HepG2 (cell line): ENCODE measurements around the gene SYNE1. TPM values are rescaled to one million over a fixed set of nuclear protein-coding genes. Genes with fewer than 3 reads are reported as not detected.
A peak's percentile ranks its signal among the peaks of the same experiment; 100 is the strongest.

Experiments used
- ATF7-NPFF ChIP-seq: sonication (generic); formaldehyde crosslinking; IDR thresholded peaks from 2 replicates; pipeline ENCODE4 v1.8.1; 2023; ENCODE audit warnings: mild to moderate bottlenecking, low read depth, missing genetic modification reagents, moderate library complexity
- FOXJ3 ChIP-seq: sonication (generic); formaldehyde crosslinking; IDR thresholded peaks from 2 replicates; pipeline ENCODE4 v1.4.0; 2020; ENCODE audit warnings: missing genetic modification reagents, mild to moderate bottlenecking, borderline replicate concordance
- HIC2 ChIP-seq: sonication (generic); formaldehyde crosslinking; IDR thresholded peaks from 2 replicates; pipeline ENCODE4 v1.9.0; 2022; ENCODE audit warnings: low read depth, missing genetic modification reagents
- HNF4A ChIP-seq: sonication (generic); formaldehyde crosslinking; IDR thresholded peaks from 2 replicates; pipeline ENCODE4 v1.4.0; 2020; ENCODE audit warnings: missing genetic modification reagents
- MED13 ChIP-seq: sonication (generic); formaldehyde crosslinking; IDR thresholded peaks from 2 replicates; pipeline ENCODE4 v1.5.0; 2020; ENCODE audit warnings: missing genetic modification reagents
- MLXIP ChIP-seq: sonication (generic); formaldehyde crosslinking; IDR thresholded peaks from 2 replicates; pipeline ENCODE4 v1.9.0; 2021; ENCODE audit warnings: missing genetic modification reagents, borderline replicate concordance
- RARA ChIP-seq: IDR thresholded peaks from 2 replicates; pipeline ENCODE4 v1.6.1; 2016; ENCODE audit warnings: missing genetic modification reagents, missing compliant biosample characterization
- REL ChIP-seq: sonication (generic); formaldehyde crosslinking; conservative IDR thresholded peaks from 2 replicates; pipeline ENCODE4 v1.8.0; 2022; ENCODE audit warnings: mild to moderate bottlenecking, missing genetic modification reagents, moderate library complexity
- RFX1 ChIP-seq: fragments of 450-650 bp; IDR thresholded peaks from 2 replicates; pipeline ENCODE4 v1.6.1; 2017
- RXRA ChIP-seq: sonication (generic); formaldehyde crosslinking; IDR thresholded peaks from 2 replicates; pipeline ENCODE4 v1.5.1; 2020; ENCODE audit warnings: missing genetic modification reagents
- SOX13 ChIP-seq, 3 experiments: fragments of 450-650 bp in 1 of 3; sonication (generic) in 1 of 3; formaldehyde crosslinking in 1 of 3; IDR thresholded peaks in 2 of 3; conservative IDR thresholded peaks in 1 of 3; 2 replicates each; pipeline versions ENCODE4 v1.5.0 to v1.6.1; 2016 to 2020; ENCODE audit warnings: antibody characterized with exemption in 1 of 3, mild to moderate bottlenecking in 1 of 3, missing compliant biosample characterization in 1 of 3, missing genetic modification reagents in 1 of 3, moderate library complexity in 1 of 3
- SP4 ChIP-seq: sonication (generic); formaldehyde crosslinking; IDR thresholded peaks from 2 replicates; pipeline ENCODE4 v1.8.1; 2023; ENCODE audit warnings: mild to moderate bottlenecking, missing genetic modification reagents
- ZBTB43 ChIP-seq: sonication (generic); formaldehyde crosslinking; conservative IDR thresholded peaks from 2 replicates; pipeline ENCODE4 v1.4.0; 2020; ENCODE audit warnings: missing genetic modification reagents
- ZFP82 ChIP-seq: sonication (generic); formaldehyde crosslinking; IDR thresholded peaks from 2 replicates; pipeline ENCODE4 v1.5.1; 2020; ENCODE audit warnings: mild to moderate bottlenecking, missing genetic modification reagents, borderline replicate concordance
- ZMYM3 ChIP-seq: sonication (generic); formaldehyde crosslinking; IDR thresholded peaks from 2 replicates; pipeline ENCODE4 v1.5.1; 2020; ENCODE audit warnings: mild to moderate bottlenecking, missing genetic modification reagents
- ZNF3 ChIP-seq: IDR thresholded peaks from 2 replicates; pipeline ENCODE4 v1.7.0; 2017; ENCODE audit warnings: inconsistent platforms
- ZNF788 ChIP-seq: sonication (generic); formaldehyde crosslinking; IDR thresholded peaks from 2 replicates; pipeline ENCODE4 v1.5.0; 2020; ENCODE audit warnings: mild to moderate bottlenecking, missing genetic modification reagents, borderline replicate concordance
- polyA plus RNA-seq, 8 experiments: library from polyadenylated mRNA; depleted of rRNA in 3 of 8; stranded (reverse) in 7 of 8; unstranded in 1 of 8; fragments of >200 nt; fragmentation: Illumina TruSeq in 4 of 8; extraction: Trizol in 4 of 8; gene quantifications; 2 replicates each; pipeline versions ENCODE4 v1.2.1 to v1.2.3, GENCODE V29; 2011 to 2016; ENCODE audit warnings: low read depth in 4 of 8, missing spikeins in 1 of 8, mixed read lengths in 1 of 8; ENCODE audit not compliant: insufficient read depth in 1 of 8
- total RNA-seq, 5 experiments: library from RNA; depleted of rRNA; stranded (reverse); fragments of >200 nt; fragmentation: Illumina TruSeq; extraction: Trizol; gene quantifications; 2 replicates each; pipeline ENCODE4 v1.2.3, GENCODE V29; 2016; ENCODE audit warnings: low read depth in 1 of 5
- TF ChIP-seq, protein P1 (sequence below): IDR thresholded peaks from 2 replicates; pipeline ENCODE4 v1.6.1; 2016; ENCODE audit warnings: low read depth
- TF ChIP-seq, protein P2 (sequence below): sonication (generic); formaldehyde crosslinking; IDR thresholded peaks from 2 replicates; pipeline ENCODE4 v1.8.1; 2023; ENCODE audit warnings: mild to moderate bottlenecking, moderate library complexity, missing genetic modification reagents

The SYNE1 gene
- total and polyA plus RNA-seq, 2 of the 13 experiments (the other 11 are each of a cell fraction or from before 2014, with no cell fraction given), result 5.5 to 15.9 TPM

- TF ChIP-seq, protein P1, sequence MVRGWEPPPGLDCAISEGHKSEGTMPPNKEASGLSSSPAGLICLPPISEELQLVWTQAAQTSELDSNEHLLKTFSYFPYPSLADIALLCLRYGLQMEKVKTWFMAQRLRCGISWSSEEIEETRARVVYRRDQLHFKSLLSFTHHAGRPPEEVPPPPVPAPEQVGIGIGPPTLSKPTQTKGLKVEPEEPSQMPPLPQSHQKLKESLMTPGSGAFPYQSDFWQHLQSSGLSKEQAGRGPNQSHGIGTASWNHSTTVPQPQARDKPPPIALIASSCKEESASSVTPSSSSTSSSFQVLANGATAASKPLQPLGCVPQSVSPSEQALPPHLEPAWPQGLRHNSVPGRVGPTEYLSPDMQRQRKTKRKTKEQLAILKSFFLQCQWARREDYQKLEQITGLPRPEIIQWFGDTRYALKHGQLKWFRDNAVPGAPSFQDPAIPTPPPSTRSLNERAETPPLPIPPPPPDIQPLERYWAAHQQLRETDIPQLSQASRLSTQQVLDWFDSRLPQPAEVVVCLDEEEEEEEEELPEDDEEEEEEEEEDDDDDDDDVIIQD (CRISPR knock-in tag), result no peak; the same call in 1 of the 2 replicates
- TF ChIP-seq HIC2 (CRISPR knock-in tag), result no peak
- no peak for TF ChIP-seq SP4 (CRISPR knock-in tag)
- TF ChIP-seq SOX13 (IDR thresholded peaks at IDR 0.05), result peak; percentile 71; the same call in 1 of the 2 replicates
- TF ChIP-seq SOX13 (CRISPR knock-in tag; conservative IDR thresholded peaks at IDR 0.05 in 1 of 2, IDR thresholded peaks at IDR 0.05 in 1 of 2), result peak in 1 of 2 experiments; percentile 79; a peak in 2 of 4 replicates
- no peak for TF ChIP-seq REL (CRISPR knock-in tag)
- peak; percentile 92 for TF ChIP-seq ZMYM3
- TF ChIP-seq RXRA (CRISPR knock-in tag), result no peak; the same call in 1 of the 2 replicates
- no peak for TF ChIP-seq ZNF3 (CRISPR knock-in tag)
- TF ChIP-seq FOXJ3 (CRISPR knock-in tag), result peak; percentile 21; the same call in 1 of the 2 replicates
- peak; percentile 50; the same call in 1 of the 2 replicates for TF ChIP-seq RARA (CRISPR knock-in tag)
- no peak; the same call in 1 of the 2 replicates for TF ChIP-seq MED13
- TF ChIP-seq ZFP82 (CRISPR knock-in tag), result no peak
- TF ChIP-seq ATF7-NPFF (CRISPR knock-in tag), result 0 out of 2 replicates have a peak, but pooled peaks have one; percentile 43
- TF ChIP-seq MLXIP (CRISPR knock-in tag), result no peak
- TF ChIP-seq HNF4A (CRISPR knock-in tag), result peak; percentile 52; the same call in 1 of the 2 replicates
- no peak for TF ChIP-seq RFX1
- no peak for TF ChIP-seq ZBTB43 (CRISPR knock-in tag)
- TF ChIP-seq ZNF788, result 0 out of 2 replicates have a peak, but pooled peaks have one; percentile 38
- TF ChIP-seq, protein P2, sequence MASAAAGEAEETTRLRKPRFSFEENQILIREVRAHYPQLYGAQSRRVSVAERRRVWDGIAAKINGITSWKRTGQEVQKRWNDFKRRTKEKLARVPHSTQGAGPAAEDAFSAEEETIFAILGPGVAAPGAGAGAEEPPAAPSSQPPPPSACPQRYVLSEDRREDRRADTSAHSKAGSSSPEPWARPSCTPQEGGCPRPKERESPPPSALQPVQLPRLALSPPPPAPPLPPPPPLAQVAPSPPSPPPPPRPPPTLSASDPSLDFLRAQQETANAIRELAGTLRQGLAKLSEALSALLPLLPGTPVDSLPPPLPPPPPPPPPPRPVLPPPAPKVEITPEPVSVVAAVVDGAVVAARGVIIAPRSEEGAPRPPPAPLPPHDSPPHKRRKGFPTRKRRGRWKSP (CRISPR knock-in tag), result no peak
Observed at GRCh38 chr6:152313542-152314482, 323.4 kb downstream of the SYNE1 start (continued).
